ENCODE measurements around the gene MMP8.

Gene MMP8

GRCh38 chr11:102719620-102720277, 5.0 kb downstream of the MMP8 start:
- no peak for DNase-seq

GRCh38 chr11:102717280-102717679, 7.5 kb downstream of the MMP8 start:
- DNase-seq, result no peak

GRCh38 chr11:102716527-102716926, 8.2 kb downstream of the MMP8 start:
- no peak for DNase-seq

DNA sequence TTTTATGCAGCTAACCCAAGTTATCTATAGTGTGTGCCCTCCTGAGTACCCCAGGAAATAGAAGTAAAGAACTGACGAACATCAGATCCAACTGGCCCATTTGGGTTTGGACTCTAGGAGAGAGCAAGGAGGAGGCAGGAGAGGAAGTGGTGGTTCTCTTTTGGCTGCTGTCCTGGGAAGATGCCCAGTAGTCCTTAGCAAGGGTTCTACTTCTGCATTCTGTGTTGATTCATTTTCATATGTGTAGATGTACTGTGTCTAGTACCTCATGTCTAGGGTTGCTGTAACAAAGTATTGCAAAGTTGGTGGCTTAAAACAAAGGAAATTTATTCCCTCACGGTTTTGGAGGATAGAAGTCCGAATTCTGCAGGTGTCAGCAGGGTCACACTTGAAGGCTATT, 12.6 kb downstream of the MMP8 start:
- no peak for DNase-seq

- DNase-seq, result no peak
Measured at GRCh38 chr11:102709201-102709945, 15.4 kb downstream of the MMP8 start.

- no peak for DNase-seq
Measured at GRCh38 chr11:102708654-102709053, 16.1 kb downstream of the MMP8 start.

DNA sequence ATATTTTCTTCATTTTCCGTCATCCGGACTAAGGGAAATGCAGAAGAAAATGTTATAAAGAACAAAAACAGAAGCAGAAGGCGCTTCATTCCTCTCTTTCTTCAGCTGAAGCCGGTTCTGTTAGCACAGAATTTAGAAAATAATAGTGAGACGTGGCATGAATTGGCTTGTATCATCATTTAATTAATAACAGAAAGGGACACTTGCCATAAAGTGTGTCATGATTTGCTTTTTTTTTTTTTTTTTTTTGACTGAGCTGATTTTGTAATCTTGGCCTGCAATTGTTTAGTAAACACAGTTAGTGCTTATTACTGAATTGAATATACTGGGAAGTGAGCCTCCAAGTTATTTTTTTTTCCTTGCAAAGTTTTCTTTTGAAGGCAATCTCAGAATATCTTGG, 19.1 kb downstream of the MMP8 start, which contains the start of gene MMP27:
Gene MMP27 (minus strand): TSS at position 144 of the 400 bp plus-strand sequence. CDS start 55 bp downstream, at position 89.
- DNase-seq, result no peak

DNA sequence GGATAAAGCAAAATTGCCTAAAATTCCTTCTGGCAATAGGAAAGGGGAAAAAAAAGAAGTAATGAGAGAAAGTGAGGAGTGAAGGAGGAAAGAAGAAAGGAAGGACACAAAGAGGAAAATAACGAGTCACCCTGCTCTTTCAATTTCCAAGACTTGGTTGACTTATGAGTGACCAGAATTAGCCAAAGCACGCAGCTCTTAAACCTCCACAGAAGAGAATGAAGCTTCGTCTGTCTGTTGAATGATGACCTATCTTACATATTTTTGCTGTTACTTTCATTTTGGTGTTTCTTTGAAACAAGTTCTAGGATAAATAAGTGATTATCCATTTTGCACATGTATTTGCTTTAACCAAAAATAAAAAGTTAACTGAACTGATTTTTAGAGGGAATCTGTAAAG, 19.9 kb downstream of the MMP8 start:
- no peak for DNase-seq

- no peak for DNase-seq
Measured at GRCh38 chr11:102703826-102704493, 20.8 kb downstream of the MMP8 start.

GRCh38 chr11:102695201-102695600, 29.6 kb downstream of the MMP8 start:
- DNase-seq, result no peak

DNA sequence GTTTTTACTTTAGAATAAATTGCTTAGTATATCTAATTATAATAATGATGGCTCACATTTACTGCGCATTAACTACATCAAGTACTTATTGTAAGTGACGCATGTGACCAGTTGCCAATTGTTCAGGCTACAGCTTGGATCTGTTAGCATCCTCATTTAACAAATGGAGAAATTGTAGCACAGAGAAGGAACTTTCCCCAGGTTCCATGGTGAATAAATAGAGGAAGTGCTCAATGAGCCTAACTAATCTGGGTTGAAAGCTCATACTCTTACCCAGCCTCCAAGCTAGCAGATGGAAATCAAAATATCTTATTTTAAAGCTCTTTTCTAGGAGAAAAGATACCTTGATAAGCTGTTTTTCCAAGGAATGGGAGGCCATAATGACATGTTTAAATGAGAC, 39.0 kb downstream of the MMP8 start:
- no peak for DNase-seq

DNA sequence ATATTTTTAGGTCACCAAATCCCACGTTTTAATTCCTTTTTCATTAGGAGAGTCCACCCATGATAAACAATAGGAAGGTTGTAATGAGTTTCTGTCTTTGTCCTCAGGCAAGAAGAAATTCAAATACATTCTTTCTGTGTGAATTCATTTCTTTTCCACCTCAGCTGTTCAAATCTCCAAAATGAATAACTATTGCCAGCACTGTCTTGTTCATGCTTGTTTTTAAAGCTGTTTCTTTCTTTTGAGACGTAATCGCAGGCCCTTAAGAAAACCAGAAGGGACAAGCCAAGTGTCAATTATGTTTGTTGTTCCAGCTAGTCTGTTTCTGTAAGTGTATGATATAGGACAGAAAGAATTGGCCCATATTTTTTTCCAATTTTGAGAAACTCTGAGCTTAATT, 39.4 kb downstream of the MMP8 start:
- DNase-seq, result no peak

DNA sequence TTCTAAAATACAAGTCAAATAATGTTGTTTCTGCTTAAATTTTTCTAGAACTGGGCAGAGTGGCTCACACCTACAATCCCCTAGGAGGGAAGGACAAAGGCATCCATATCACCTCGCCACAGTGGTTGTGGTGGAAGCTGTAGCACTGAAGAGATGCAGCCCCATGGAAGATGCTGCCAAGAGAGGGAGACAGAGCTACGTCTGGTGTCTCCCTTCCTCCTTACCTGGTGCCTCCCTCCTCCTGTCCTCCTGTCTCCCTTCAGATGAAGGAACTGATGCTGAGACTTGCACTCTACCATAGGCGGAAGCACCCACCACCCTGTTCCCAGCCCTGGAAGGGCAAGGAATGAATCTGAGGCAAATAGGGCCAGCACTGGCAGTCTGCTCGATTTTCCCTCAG, 41.5 kb downstream of the MMP8 start:
- DNase-seq, result no peak

GRCh38 chr11:102680945-102681344, 43.8 kb downstream of the MMP8 start:
- DNase-seq, result no peak

DNA sequence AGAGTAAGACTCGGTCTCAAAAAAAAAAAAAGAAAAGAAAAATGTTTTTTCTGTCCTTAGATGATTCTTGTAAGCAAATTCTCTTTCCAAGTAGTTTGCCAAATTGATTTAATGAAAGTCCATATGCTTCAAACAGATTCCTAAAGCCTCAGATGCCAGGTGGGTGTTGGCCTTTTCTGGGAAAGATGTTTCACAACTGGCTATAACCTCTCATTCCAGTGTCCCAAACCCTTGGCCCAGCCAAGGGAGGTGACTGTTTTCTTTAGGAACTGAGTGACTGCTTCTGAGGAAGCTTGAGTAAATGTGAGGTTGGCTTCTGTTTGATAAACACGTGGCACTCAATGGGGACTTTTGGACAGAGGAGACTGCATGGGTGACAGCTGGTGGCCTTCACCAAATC, 46.7 kb downstream of the MMP8 start:
- no peak for DNase-seq

- no peak for DNase-seq
Measured at GRCh38 chr11:102676084-102676483, 48.7 kb downstream of the MMP8 start.

DNA sequence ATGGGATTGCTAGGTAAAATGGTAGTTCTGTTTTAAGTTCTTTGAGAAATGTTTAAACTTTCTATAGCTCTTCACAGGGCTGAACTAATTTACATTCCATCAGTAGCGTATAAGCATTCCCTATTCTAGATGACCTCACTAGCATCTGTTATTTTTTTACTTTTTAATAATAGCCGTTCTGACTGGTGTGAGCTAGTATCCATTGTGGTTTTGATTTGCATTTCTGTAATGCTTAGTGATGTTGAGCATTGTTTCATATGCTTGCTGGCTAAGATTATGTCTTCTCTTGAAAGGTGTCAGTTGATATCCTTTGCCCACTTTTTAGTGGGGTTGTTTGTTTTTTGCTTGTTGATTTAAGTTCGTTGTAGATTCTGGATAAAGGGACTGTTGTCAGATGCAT, 55.1 kb downstream of the MMP8 start:
- DNase-seq, result no peak

DNA sequence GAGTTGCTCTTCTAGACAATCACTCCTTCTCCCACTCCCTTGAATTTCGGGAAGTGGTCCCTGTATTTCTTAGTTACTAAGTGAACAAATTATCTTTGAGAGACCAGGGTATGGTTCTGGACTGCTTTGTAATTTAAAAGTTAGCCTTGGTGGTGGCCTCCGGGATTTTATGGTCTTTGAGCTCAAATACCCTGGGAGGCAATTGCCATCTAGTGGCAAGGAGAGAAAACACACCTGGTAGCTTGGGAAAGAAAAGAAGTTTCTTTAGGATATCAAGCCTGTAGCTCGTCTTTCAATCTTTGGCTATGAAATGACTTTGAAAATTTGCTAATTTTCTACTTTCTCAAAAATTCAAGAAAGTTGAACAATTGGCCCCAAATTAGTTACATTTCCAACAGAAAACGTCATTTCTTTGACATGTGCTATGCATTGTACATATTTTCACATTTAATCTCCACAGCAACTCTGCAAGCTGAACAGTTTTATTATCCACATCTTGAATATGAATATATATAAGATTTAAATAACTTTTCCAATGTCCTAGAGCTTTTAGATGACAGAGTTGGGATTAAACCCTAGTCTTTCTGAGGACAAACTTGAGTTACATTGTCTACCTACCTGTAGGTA, 58.3 kb downstream of the MMP8 start:
- no peak for DNase-seq

GRCh38 chr11:102664001-102664752, 60.6 kb downstream of the MMP8 start:
- DNase-seq, result no peak

GRCh38 chr11:102662607-102663006, 62.1 kb downstream of the MMP8 start:
- no peak for DNase-seq
